Measurements from ENCODE around the gene DDX56. TPM values are rescaled to one million over a fixed set of nuclear protein-coding genes. Genes with fewer than 3 reads are reported as not detected.
"Not testable (repeated sequence)": the region's sequence is repeated elsewhere in the genome, so short reads cannot be mapped to it uniquely, and the experiment has no call there.

The DDX56 gene
- total RNA-seq, 1 experiment from 2014 or later = 84.7 TPM

- not testable (repeated sequence) for DNase-seq (ENCODE audit: extremely low read depth, low read depth)
These were observed 23.5 kb upstream of the DDX56 start for GRCh38 chr7:44597181-44597580.

DNA sequence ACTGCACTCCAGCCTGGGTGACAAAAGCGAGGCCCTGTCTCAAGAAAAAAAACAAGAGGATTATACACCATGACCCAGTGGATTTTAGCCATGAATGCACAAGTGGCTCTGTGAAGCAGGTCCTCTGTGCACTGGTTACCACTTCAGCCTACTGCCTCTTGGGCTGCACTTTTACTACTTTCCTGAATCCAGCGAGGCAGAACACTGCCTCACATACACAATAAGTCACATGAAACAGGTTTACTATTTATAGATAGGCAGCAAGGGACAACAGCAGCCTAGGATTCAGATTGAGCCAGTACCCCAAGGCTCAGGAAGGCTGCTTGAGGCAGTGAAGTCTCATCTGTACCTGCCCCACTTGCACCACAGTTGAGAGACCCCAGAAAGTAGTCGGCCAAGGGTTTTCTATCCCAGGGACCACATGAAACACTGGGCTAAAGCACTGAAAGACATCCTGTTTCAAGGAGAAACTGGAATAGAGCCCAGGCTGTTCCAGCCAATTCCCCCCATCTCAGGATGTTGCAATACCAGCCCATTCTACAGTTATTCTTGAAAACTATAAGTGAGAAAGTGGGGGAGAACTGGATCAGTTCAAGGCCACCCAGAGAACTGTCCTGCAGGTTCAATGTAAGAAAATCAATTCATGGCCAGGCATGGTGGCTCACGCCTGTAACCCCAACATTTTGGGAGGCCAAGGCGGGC lies 22.4 kb upstream of the DDX56 start:
- DNase-seq (ENCODE audit: extremely low read depth, low read depth) = no peak

- no peak for DNase-seq (ENCODE audit: extremely low read depth, low read depth)
These were observed 17.2 kb upstream of the DDX56 start for GRCh38 chr7:44590910-44591309.

DNA sequence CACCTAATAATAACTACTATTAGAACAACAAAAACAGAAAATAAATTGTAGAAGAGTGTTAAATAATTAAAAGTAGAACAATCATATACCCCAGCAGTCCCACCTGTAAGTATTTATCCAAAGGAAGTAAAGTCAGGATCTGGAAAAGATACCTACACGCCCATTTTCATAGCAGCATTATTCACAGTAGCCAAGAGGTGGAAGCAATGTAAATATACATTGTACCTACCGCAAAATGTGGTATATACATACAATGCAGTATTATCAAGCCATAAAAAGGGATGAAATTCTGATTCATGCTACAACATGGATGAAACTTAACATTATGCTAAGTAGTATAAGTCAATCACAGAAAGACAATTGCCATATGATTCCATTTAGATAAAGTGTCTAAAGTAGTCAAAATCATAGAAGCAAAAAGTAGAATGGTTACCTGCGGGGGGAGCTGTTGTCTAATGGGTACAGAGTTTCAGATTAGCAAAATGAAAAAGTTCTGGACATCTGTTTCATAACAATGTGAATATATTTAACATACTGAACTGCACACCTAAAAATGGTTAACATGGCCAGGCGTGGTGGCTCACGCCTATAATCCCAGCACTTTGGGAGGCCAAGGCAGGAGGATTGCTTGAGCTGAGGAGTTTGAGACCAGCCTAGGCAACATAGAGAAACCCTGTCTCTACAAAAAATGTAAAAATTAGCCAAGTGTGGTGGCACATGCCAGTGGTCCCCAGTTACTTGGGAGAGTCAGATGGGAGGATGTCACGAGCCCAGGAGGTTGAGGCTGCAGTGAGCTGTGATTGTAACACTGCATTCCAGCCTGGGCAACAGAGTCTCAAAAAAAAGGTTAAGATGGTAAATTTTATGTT lies 14.4 kb upstream of the DDX56 start:
- DNase-seq (ENCODE audit: extremely low read depth, low read depth) = peak; percentile 64

DNA sequence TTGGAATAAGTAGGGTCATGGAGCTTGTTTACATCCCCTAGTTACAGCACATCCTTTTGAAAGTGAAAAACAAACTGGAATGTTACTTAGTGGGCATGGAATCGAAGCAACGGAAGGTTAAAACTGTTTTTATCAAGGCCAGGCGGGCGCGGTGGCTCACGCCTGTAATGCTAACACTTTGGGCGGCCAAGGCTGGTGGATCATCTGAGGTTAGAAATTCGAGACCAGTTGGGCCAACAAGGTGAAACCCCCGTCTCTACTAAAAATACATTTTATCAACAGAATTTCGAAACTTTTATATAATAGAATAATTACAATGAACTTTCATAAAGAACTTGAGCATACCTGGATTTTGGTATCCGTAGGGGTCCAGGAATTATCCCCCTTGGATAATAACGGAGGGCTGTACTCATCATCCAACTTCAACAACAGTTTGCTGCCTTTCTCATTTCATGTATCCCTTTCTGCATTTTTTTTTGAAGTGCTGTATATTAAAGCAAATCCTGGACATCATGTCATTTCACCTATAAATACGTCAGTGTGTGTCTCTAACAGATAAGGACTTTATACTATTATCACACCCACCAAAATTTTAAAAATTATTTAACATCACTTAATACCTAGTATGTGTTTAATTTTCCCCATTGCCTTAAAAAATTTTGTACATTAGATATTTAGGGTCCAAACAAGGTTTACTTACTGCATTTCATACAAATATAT lies 9.6 kb upstream of the DDX56 start:
- no peak for DNase-seq (ENCODE audit: extremely low read depth, low read depth)

DNA sequence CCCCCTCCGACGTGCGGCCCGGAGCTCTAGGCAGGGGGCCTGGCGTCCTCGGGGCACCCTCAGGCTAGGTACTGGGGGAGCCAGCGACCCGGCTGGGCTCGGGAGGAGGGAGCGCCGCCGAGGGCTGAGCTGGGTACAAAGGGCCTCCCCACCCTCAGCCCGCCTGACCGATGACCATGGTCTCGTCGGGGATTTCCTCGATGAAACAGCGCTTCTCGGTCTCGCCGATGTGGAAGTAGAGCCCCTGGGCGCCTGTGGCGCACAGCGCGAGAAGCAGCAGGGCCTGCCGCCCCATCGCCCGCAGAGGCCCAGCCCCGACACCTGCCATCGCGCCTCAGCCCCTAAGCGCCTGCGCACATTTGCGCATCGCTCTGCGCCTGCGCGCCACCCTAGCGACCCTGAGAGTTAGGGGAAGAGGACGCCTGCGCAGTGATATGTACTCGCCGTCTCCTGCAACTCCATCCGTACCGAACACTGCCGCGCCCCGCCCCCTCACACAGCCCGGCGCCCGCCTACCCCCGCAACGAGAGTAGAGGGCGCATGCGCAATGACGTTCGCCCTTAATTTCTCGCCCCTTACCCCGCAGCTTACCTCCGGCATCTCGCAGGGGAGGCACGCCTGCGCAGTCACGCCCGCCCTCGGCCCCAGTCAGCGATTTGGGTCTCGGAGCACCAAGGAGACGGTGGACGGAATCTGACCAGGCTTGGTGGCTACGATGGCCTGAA lies 8.3 kb upstream of the DDX56 start, which contains the start of gene TMED4:
TSS of gene TMED4 (minus strand) at position 353 of the 725 bp plus-strand sequence. CDS start at position 328, 25 bp downstream.
- peak; percentile 99 for DNase-seq (ENCODE audit: extremely low read depth, low read depth)

GRCh38 chr7:44580945-44581878 lies 7.5 kb upstream of the DDX56 start:
- DNase-seq (ENCODE audit: extremely low read depth, low read depth) = no peak

DNA sequence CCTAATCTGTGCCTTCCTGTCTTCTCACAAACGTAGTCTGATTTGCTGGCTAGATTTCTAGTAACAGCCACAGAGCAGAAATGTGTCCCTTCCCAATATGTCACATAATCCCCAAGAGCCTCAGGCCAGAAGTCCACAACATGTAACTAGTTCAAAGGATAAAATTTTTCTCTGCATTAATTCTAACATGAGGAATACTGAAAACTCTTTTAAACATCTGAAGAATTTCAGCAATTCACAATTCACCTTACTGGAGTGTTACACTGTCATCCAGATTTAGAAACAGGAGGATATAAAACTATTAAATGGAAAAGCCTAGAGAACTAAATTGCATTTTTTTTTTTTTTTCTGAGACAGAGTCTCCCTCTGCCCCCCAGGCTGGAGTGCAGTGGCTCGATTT lies 2.5 kb upstream of the DDX56 start:
- no peak for DNase-seq (ENCODE audit: extremely low read depth, low read depth)

DNA sequence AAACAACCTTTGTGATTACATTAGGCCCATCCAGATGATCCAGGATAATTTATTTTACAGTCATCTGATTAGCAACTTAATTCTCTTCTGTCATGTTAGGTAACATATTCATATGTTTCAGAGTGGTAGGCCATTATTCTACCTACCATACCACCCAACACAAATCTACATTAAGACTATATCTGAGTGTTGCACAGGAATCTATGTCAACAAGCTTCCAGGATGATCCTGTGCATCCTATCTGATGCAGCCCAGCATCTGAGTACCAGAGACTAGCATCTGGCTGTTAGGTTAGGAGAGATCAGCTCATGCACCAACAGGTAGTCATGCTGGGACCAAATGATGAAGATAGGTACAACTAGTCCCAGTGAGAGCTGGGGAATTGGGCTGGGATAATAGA lies 1.3 kb upstream of the DDX56 start:
- DNase-seq (ENCODE audit: extremely low read depth, low read depth) = no peak

DNA sequence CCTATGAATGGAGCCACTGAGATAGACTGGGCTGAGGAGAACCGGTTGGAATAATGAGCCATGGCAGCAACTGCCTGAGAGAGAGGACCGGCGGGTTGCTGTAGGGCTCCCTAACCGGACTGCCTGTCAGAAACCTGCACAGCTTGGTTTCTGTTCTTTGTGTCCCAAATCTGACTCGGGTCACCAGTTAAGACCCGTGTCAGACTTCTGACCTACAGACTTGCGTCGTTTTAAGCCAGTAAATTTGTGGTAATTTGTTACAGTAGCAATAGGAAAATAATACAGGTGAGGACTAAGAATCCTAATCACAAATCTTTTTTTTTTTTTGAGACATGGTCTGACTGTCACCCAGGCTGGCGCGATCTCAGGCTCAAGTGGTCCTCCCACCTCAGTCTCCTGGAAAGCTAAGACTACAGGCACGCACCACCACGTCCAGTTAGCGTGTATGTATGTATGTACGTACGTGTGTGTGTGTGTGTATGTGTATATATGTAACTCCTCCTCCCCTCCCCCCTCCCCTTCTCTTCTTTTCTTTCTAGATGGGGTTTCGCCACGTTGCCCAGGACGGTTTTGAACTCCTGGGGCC lies 672 bp upstream of the DDX56 start:
- DNase-seq (ENCODE audit: extremely low read depth, low read depth) = no peak

DNA sequence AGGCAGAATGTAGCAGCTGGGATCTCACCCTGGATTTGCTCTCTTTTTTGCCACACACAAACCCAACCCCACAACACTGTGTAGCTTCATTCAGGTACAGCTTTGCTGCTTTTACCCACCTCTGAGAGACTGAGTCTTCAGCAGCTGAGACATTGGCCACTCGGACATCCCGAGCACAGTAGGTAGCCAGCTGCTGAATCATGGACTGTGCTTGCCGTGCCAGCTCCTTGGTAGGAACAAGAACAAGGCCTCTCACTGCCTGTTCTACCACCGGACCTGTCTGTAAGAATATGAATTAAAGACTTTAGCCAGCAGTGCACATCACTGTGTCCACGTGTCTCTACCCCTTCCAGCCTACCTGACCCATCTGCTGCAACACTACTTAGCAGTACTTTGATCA lies 937 bp downstream of the DDX56 start:
- no peak for DNase-seq (ENCODE audit: extremely low read depth, low read depth)

DNA sequence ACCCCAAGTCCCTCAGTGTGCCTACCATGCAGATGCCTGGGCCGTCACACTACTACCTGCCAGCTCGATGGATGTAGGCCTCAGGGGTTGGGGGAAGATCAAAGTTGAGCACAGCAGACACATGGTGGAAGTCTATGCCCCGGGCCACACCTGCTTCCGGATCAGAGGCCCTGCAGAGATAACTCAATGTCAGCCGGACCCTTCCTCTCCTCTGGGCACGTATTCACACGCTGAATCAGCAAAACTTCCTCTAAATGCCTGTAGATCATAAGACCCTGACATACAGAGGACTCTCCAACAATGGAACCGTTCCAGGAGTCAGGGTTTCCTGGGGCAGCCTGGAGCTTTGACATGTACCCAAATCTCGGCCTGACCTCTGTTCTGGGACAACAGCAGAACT lies 3.7 kb downstream of the DDX56 start:
- no peak for DNase-seq (ENCODE audit: extremely low read depth, low read depth)

DNA sequence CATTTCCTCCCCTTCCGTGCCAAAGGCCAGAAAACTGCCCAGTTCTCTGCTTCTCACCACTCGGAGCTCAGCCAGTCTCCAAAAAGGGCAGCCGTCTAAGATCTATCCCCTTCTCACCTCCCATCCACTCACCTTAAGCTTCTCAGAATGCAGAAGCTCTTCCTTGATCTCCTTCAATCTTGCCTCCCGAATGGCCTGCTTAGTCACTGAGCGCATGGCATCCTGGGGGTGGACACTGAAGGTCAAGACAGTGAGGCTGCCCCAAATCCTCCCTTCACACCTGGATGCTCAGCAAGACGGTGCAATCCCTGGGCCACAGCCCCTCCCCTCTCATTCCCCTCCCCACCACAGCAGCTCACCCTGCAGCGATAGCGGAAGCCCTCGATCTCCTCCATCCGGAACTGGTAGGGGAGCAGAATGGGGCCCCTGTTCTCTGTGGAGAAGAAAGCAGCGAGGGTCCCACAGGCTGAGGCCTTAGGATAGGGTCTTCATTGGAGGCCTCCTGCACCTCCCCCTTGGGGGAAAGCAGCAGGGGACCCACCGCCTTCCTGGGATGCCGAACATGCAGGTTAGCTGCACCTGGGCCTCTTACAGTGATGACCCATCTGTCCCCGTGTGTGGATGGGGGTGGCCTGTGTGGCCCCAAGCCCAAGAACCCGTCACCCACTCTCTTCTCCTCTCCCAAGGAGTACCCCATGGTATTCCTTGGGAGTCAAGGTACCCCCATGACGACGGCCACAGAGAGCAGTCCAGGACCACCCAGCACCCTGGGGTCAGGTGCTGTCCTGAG lies 4.7 kb downstream of the DDX56 start:
- no peak for DNase-seq (ENCODE audit: extremely low read depth, low read depth)

GRCh38 chr7:44567884-44568283 lies 5.8 kb downstream of the DDX56 start:
- DNase-seq (ENCODE audit: extremely low read depth, low read depth) = no peak

DNA sequence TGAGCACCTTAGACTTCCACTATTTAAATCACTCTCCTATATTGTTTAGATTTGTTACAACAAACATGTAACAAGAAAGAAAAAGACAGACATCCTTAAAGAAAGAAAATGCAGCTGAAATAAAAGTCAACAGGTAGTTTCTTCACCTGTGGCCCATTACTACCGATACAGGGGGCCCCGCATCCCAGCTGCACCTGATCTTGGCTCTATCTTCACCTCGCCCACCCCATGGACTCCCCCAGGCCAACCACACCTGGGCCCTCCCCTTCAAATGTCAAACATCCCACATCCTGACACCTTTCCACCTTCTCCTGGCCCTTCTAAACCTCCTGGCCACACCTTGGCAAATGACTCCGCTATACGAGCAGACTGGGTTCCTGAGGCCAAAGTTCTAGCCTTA lies 7.0 kb downstream of the DDX56 start:
- DNase-seq (ENCODE audit: extremely low read depth, low read depth) = no peak

DNA sequence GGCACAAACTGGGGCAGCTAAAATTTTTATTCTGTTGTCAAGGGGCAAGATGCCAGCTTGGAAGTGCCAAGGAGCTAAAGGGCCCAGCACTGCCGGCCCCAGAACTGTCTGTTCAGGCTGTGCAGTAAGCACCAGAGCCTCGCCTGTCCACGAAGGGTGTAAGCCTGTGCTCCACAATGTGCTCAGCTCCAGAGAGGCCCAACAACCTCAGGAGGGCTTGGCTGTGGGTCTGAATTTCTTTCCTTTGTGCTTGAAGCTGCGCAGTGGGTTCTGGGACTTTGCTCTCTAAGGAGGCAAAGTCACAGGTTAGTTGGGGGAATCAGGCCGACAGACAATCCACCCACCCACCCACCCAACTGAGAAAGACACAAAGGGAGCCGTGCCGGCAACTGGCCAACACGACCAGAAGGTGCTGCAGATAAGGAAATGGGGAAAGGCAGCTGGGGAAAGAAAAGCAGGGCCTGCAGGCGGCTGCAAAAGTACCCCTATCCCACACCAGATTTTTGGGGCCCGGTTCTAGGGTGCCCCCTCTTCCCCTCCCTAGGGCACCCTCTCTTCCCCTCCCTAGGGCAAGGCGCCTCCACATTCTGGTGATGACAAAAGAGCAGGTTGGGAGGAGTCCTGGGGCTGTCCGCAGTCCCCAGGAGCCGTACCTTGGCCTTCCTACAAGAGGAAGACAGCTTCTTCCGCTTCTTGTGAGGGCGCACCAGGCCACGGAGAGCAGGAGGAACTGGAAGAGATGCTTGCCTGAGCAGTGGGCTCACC lies 7.7 kb downstream of the DDX56 start:
- DNase-seq (ENCODE audit: extremely low read depth, low read depth) = no peak

DNA sequence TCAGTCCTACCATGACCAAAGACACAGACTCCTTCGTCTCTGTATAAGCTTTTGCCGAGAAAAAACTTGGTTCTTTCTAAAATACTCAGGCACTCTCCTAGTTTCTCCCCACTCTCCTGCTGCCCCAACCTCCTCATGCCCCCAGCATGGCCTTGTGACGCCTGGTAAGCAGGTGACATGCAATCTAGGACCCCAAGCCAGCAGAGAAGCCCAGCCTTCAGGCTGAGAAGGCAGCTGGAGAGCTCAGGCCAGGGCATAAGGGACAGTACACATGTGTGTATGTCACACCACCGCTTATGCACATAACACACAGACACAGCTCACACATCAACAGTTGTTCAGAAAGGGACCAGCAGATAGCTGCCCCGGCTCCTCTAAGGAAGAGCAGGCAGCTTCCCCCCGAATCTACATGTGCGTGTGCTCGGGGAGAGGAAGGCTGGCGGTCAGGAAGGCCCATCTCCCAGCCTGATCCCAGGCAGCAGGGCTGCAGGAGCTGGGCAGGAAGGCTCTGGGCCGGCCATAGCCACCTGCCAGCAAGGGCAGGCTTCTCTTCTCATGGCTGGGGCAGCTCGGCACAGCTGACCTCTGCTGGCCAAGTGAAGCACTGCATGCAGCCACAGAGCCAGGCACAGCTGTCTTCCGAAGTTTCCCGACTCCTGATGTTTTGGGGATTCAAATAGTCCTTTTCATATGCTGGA lies 8.5 kb downstream of the DDX56 start:
- DNase-seq (ENCODE audit: extremely low read depth, low read depth) = peak; percentile 53
